ENCODE results near the gene ACTG1. TPM values are rescaled to one million over a fixed set of nuclear protein-coding genes. Genes with fewer than 3 reads are reported as not detected.

Gene ACTG1
- total RNA-seq, 4 donors from 2014 or later, result 322 to 934 (median 415) TPM

DNA sequence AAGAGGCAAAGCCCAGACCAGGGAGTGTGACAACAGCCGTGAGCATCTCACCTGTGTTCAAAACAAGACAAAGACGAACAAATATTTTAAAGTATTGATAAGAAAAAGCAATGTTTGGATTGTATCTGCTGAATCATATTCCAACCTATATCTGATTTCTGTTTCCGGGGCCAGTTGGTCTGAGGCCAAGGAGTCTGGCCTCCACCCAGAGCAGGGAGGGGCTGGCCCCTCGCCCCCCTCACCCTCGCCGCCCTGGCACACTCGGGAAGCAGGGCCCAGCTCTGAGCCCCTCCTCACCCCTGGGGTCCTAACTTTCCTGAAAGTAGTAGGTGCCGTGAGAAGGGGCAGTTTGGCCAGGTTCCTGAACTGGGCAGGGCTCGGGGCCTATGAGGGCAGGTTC lies 48.0 kb downstream of the ACTG1 start:
- intact Hi-C loops (cut with DNase I; ENCODE audit: low total_unique reads) (no loop called here), in situ Hi-C loops (cut with MboI; ENCODE audit: low sequenced_read_pairs in 4 of 4) (no loop called here)
- DNase-seq (no peak), ATAC-seq (no peak)
- H3K4me1 ChIP-seq, result no peaks in the 10 kb centered on the region
- H3K27me3 ChIP-seq, result no peaks in the 10 kb centered on the region
- H3K9me3 ChIP-seq, result no peaks in the 10 kb centered on the region
- TF ChIP-seq POLR2A (IDR thresholded peaks at IDR 0.05), result no peak
- TF ChIP-seq, protein P1, sequence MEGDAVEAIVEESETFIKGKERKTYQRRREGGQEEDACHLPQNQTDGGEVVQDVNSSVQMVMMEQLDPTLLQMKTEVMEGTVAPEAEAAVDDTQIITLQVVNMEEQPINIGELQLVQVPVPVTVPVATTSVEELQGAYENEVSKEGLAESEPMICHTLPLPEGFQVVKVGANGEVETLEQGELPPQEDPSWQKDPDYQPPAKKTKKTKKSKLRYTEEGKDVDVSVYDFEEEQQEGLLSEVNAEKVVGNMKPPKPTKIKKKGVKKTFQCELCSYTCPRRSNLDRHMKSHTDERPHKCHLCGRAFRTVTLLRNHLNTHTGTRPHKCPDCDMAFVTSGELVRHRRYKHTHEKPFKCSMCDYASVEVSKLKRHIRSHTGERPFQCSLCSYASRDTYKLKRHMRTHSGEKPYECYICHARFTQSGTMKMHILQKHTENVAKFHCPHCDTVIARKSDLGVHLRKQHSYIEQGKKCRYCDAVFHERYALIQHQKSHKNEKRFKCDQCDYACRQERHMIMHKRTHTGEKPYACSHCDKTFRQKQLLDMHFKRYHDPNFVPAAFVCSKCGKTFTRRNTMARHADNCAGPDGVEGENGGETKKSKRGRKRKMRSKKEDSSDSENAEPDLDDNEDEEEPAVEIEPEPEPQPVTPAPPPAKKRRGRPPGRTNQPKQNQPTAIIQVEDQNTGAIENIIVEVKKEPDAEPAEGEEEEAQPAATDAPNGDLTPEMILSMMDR (IDR thresholded peaks at IDR 0.05 in 4 of 5, conservative IDR thresholded peaks at IDR 0.05 in 1 of 5), result no peak
- no peak overlapping the region for H3K27ac ChIP-seq
- H3K36me3 ChIP-seq, result peaks cover 0 to 6% of the 10 kb centered on the region in 2 donors
- H3K4me3 ChIP-seq, result no peak overlapping the region

DNA sequence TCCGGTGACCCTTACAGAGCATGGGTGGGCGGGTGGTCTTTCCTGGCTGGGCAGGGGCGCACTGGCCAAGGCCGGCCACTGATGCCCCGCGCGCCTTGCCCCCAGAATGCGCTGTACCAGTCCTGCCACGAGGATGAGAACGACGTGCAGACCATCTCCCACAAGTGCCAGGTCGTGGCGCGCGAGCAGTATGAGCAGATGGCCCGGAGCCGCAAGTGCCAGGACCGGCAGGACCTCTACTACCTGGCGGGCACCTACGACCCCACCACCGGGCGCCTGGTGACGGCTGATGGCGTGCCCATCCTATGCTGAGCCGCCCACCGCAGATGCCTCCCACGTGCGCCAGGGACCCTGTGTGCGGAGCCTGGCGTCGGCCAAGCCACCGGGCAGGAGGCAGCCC lies 49.1 kb downstream of the ACTG1 start:
- no peak overlapping the region for H3K27ac ChIP-seq
- H3K36me3 ChIP-seq, result peaks cover 0 to 10% of the 10 kb centered on the region in 2 donors
- H3K4me3 ChIP-seq, result no peak overlapping the region
- no peak for ATAC-seq
- intact Hi-C loops (cut with DNase I; ENCODE audit: low total_unique reads), result no loop called here
- H3K27me3 ChIP-seq, result no peaks in the 10 kb centered on the region
- no peaks in the 10 kb centered on the region for H3K9me3 ChIP-seq
- no peak for TF ChIP-seq POLR2A (IDR thresholded peaks at IDR 0.05)
- TF ChIP-seq, protein P1 (IDR thresholded peaks at IDR 0.05 in 4 of 5, conservative IDR thresholded peaks at IDR 0.05 in 1 of 5), result no peak
- H3K4me1 ChIP-seq, result no peaks in the 10 kb centered on the region
- in situ Hi-C loops (cut with MboI; ENCODE audit: low sequenced_read_pairs in 4 of 4), result no loop called here
- DNase-seq, result no peak

DNA sequence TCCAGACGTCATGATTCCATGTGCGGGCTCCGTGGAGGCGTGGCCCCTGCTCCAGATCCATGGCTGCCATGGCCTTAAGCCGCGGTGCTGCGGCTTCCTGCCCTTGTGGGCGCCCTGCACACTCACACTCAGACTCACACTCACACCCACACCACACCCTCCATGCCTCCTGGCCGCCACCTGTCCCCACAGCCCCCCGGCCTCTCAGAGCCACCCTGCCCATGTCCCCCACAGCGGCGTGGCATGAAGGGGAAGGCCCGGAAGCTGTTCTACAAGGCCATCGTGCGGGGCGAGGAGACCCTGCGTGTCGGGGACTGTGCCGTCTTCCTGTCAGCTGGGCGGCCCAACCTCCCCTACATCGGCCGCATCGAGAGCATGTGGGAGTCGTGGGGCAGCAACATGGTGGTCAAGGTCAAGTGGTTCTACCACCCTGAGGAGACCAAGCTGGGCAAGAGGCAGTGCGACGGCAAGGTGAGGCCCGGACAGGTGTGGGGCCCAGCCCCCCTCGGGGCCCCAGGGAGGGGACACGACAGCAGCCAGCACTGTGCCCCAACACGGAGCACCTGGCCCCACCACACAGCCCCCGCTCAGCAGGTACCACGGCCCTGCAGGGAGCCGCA lies 50.0 kb downstream of the ACTG1 start:
- Histone ChIP-seq H3K4me3 (no peak overlapping the region), H3K36me3 (peaks cover 0 to 10% of the 10 kb centered on the region in 2 donors), H3K9me3 (no peaks in the 10 kb centered on the region), H3K27me3 (no peaks in the 10 kb centered on the region), H3K27ac (no peak overlapping the region), H3K4me1 (no peaks in the 10 kb centered on the region)
- intact Hi-C loops (cut with DNase I; ENCODE audit: low total_unique reads), result no loop called here
- ATAC-seq (no peak), DNase-seq (no peak)
- in situ Hi-C loops (cut with MboI; ENCODE audit: low sequenced_read_pairs in 4 of 4), result no loop called here
- TF ChIP-seq, protein P1 (IDR thresholded peaks at IDR 0.05 in 4 of 5, conservative IDR thresholded peaks at IDR 0.05 in 1 of 5), result no peak
- TF ChIP-seq POLR2A (IDR thresholded peaks at IDR 0.05), result no peak

DNA sequence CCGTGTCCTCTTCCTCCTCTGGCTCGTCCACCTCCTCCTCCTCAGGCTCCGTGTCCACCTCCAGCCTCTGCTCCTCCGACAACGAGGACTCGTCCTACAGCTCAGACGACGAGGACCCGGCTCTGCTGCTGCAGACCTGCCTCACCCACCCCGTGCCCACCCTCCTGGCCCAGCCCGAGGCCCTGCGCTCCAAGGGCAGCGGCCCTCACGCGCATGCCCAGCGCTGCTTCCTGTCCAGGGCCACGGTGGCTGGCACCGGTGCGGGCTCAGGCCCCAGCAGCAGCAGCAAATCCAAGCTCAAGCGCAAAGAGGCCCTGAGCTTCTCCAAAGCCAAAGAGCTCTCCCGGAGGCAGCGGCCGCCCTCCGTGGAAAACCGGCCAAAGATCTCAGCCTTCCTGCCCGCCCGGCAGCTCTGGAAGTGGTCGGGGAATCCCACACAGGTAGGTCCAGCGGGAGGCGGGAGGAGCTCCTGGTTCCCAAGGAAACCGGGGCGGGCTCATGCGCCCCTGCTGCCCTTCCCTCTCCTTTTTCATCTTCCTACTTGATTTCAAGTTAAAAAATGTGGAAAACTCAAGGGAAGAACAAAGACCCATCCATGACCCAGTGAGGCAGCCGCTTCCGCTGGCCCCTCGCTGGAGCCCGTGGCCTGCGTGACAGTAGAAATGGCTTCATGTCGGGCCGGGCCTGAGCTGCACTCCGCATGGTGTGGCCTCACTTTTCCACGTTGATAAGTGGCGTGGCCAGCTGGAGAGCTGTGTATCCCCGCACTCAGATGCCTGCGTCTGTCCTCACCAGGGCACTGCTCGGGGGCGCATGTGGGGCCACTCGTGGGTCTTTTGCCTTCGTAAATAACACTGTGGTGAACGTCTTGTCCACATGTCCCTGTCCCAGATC lies 50.7 kb downstream of the ACTG1 start:
- no peak for ATAC-seq
- intact Hi-C loops (cut with DNase I; ENCODE audit: low total_unique reads), result no loop called here

More for the DNA sequence above, 50.7 kb downstream of the ACTG1 start:
- Histone ChIP-seq H3K27ac (no peak overlapping the region), H3K4me3 (no peak overlapping the region), H3K4me1 (no peaks in the 10 kb centered on the region), H3K36me3 (peaks cover 0 to 10% of the 10 kb centered on the region in 2 donors), H3K27me3 (no peaks in the 10 kb centered on the region), H3K9me3 (no peaks in the 10 kb centered on the region)
- in situ Hi-C loops (cut with MboI; ENCODE audit: low sequenced_read_pairs in 4 of 4), result no loop called here
- TF ChIP-seq, protein P1 (IDR thresholded peaks at IDR 0.05 in 4 of 5, conservative IDR thresholded peaks at IDR 0.05 in 1 of 5), result no peak
- no peak for TF ChIP-seq POLR2A (IDR thresholded peaks at IDR 0.05)
- DNase-seq, result no peak
